WTC11 (cell line): ENCODE measurements around the gene LTBP3. TPM values are rescaled to one million over a fixed set of nuclear protein-coding genes. Genes with fewer than 3 reads are reported as not detected.

ENCODE experiments used
- ATAC-seq: fragments of 200-7000 bp; cut with Tn5 transposase; 2 replicates; pipeline ENCODE4 v1.10.0; 2021; ENCODE audit warnings: mild to moderate bottlenecking, moderate library complexity
- CTCF ChIA-PET: fragments of 300-600 bp; sonication (Branson Sonifier 250); formaldehyde crosslinking; loops from one replicate; lab custom pipeline; 2021; ENCODE audit warnings: antibody characterized with exemption; lab: Charles Lee
- POLR2A ChIA-PET: fragments of 350-600 bp; sonication (Branson Sonifier 250); formaldehyde crosslinking; loops from one replicate; lab custom pipeline; 2021; ENCODE audit warnings: antibody characterized with exemption; lab: Charles Lee
- DNase-seq: peaks from one replicate; pipeline ENCODE4 v3.0.0; 2021; ENCODE audit warnings: low spot score
- H3K27ac Mint-ChIP-seq: 2 replicates; pipeline ENCODE4 v1.8.0; 2021; ENCODE audit warnings: mixed read lengths
- H3K27me3 Mint-ChIP-seq: 2 replicates; pipeline ENCODE4 v1.8.0; 2021; ENCODE audit warnings: low read depth, mild to moderate bottlenecking, moderate library complexity, mixed read lengths
- H3K36me3 Mint-ChIP-seq: 2 replicates; pipeline ENCODE4 v1.8.0; 2021; ENCODE audit warnings: mixed read lengths
- H3K4me1 Mint-ChIP-seq: 2 replicates; pipeline ENCODE4 v1.8.0; 2022; ENCODE audit warnings: mixed read lengths
- H3K4me3 Mint-ChIP-seq: 2 replicates; pipeline ENCODE4 v1.8.0; 2021; ENCODE audit warnings: mild to moderate bottlenecking, moderate library complexity, mixed read lengths
- H3K9me3 Mint-ChIP-seq: 2 replicates; pipeline ENCODE4 v1.8.0; 2021; ENCODE audit warnings: mixed read lengths
- CBFB ChIP-seq: sonication (generic); formaldehyde crosslinking; IDR thresholded peaks from 2 replicates; pipeline ENCODE4 v1.8.1; 2022; ENCODE audit warnings: mild to moderate bottlenecking, low read depth, missing genetic modification reagents
- EMX1 ChIP-seq: fragments of 250-450 bp; sonication (Bioruptor Pico); IDR thresholded peaks from 2 replicates; pipeline ENCODE4 v1.8.0; 2021; ENCODE audit warnings: mild to moderate bottlenecking
- ETV6 ChIP-seq: sonication (generic); formaldehyde crosslinking; IDR thresholded peaks from 2 replicates; pipeline ENCODE4 v1.8.1; 2022; ENCODE audit warnings: mild to moderate bottlenecking, missing genetic modification reagents
- JAZF1 ChIP-seq: fragments of 250-450 bp; sonication (Bioruptor Pico); IDR thresholded peaks from 2 replicates; pipeline ENCODE4 v1.9.0; 2021; ENCODE audit warnings: moderate library complexity, mild to moderate bottlenecking, inconsistent platforms
- KAT7 ChIP-seq: sonication (generic); formaldehyde crosslinking; IDR thresholded peaks from 2 replicates; pipeline ENCODE4 v1.8.1; 2023; ENCODE audit warnings: missing genetic modification reagents, mild to moderate bottlenecking, borderline replicate concordance
- NFYB ChIP-seq: sonication (generic); formaldehyde crosslinking; conservative IDR thresholded peaks from 2 replicates; pipeline ENCODE4 v1.8.0; 2022; ENCODE audit warnings: low read depth, missing genetic modification reagents
- NR3C1 ChIP-seq: sonication (generic); formaldehyde crosslinking; conservative IDR thresholded peaks from 2 replicates; pipeline ENCODE4 v1.8.1; 2023; ENCODE audit warnings: low read depth, mild to moderate bottlenecking, missing genetic modification reagents
- OVOL2 ChIP-seq: fragments of 250-450 bp; sonication (Bioruptor Pico); IDR thresholded peaks from 2 replicates; pipeline ENCODE4 v1.9.0; 2021; ENCODE audit warnings: mild to moderate bottlenecking, borderline replicate concordance
- ZBTB21 ChIP-seq: sonication (generic); formaldehyde crosslinking; IDR thresholded peaks from 2 replicates; pipeline ENCODE4 v1.8.1; 2023; ENCODE audit warnings: mild to moderate bottlenecking, missing genetic modification reagents, borderline replicate concordance
- ZNF396 ChIP-seq: fragments of 250-450 bp; sonication (Bioruptor Pico); IDR thresholded peaks from 2 replicates; pipeline ENCODE4 v1.8.0; 2021; ENCODE audit warnings: mild to moderate bottlenecking, moderate library complexity, borderline replicate concordance
- total RNA-seq: library from RNA; stranded (reverse); gene quantifications from 3 replicates; pipeline ENCODE4 v1.2.3, GENCODE V29; 2021
- TF ChIP-seq, protein P1 (sequence below): sonication (generic); formaldehyde crosslinking; IDR thresholded peaks from 2 replicates; pipeline ENCODE4 v1.8.1; 2022; ENCODE audit warnings: low read depth, mild to moderate bottlenecking, moderate library complexity, missing genetic modification reagents, borderline replicate concordance
- TF ChIP-seq, protein P2 (sequence below): fragments of 250-450 bp; sonication (Bioruptor Pico); IDR thresholded peaks from 2 replicates; pipeline ENCODE4 v1.8.0; 2021; ENCODE audit warnings: mild to moderate bottlenecking
- TF ChIP-seq, protein P3 (sequence below): sonication (generic); formaldehyde crosslinking; IDR thresholded peaks from 2 replicates; pipeline ENCODE4 v1.8.1; 2022; ENCODE audit warnings: missing genetic modification reagents, borderline replicate concordance
- TF ChIP-seq, protein P4 (sequence below): sonication (generic); formaldehyde crosslinking; IDR thresholded peaks from 2 replicates; pipeline ENCODE4 v1.8.0; 2022; ENCODE audit warnings: mild to moderate bottlenecking, missing genetic modification reagents
- TF ChIP-seq, protein P5 (sequence below): sonication (generic); formaldehyde crosslinking; conservative IDR thresholded peaks from 2 replicates; pipeline ENCODE4 v1.8.1; 2022; ENCODE audit warnings: mild to moderate bottlenecking, missing genetic modification reagents
- TF ChIP-seq, protein P6 (sequence below): sonication (generic); formaldehyde crosslinking; IDR thresholded peaks from 2 replicates; pipeline ENCODE4 v1.8.1; 2023; ENCODE audit warnings: mild to moderate bottlenecking, missing genetic modification reagents
- TF ChIP-seq, protein P7 (sequence below): sonication (generic); formaldehyde crosslinking; IDR thresholded peaks from 2 replicates; pipeline ENCODE4 v1.8.1; 2022; ENCODE audit warnings: mild to moderate bottlenecking, missing genetic modification reagents, moderate library complexity, borderline replicate concordance
- TF ChIP-seq, protein P8 (sequence below): sonication (generic); formaldehyde crosslinking; IDR thresholded peaks from 2 replicates; pipeline ENCODE4 v1.8.1; 2023; ENCODE audit warnings: mild to moderate bottlenecking, missing genetic modification reagents

LTBP3 gene
- total RNA-seq, 1 experiment from 2014 or later, result 20.7 TPM

DNA sequence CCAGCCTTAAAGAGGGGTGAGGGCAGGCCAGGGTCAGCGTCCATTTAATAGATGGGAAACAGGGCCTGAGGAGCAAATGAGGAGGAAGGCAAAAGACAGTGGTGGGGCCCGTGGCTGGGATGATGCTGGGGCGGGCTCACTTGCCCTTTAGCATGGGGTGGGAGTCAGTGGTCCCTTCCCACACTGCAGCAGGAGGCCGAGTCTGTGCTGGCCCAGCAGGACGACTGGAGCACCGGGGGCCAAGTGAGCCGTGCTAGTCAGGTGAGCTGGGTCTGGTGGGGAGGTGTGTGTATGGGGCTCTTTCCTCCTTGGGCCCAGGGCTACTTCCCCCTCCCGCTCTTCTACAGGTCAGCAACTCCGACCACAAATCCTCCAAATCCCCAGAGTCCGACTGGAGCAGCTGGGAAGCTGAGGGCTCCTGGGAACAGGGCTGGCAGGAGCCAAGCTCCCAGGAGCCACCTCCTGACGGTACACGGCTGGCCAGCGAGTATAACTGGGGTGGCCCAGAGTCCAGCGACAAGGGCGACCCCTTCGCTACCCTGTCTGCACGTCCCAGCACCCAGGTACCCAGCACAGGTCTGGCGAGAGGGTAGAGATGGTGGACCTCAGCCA is 20.4 kb downstream of the LTBP3 start:
- DNase-seq (no peak), ATAC-seq (no peak)
- H3K4me1 Mint-ChIP-seq, result peaks cover 2% of the 10 kb centered on the region
- H3K9me3 Mint-ChIP-seq, result no peaks in the 10 kb centered on the region
- CTCF ChIA-PET, result interaction anchor here (0.9 to 10.3 kb wide), 8 partner anchors 8 to 52 kb away, joined by 3 to 271 read pairs (median 7); partner anchors contain the start of genes FAM89B, KCNK7, SCYL1 and ZNRD2
- H3K4me3 Mint-ChIP-seq, result no peak overlapping the region
- TF ChIP-seq, protein P1, sequence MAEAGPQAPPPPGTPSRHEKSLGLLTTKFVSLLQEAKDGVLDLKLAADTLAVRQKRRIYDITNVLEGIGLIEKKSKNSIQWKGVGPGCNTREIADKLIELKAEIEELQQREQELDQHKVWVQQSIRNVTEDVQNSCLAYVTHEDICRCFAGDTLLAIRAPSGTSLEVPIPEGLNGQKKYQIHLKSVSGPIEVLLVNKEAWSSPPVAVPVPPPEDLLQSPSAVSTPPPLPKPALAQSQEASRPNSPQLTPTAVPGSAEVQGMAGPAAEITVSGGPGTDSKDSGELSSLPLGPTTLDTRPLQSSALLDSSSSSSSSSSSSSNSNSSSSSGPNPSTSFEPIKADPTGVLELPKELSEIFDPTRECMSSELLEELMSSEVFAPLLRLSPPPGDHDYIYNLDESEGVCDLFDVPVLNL (CRISPR knock-in tag), result no peak
- TF ChIP-seq KAT7 (CRISPR knock-in tag) (no peak), ZNF396 (CRISPR knock-in tag) (no peak), NR3C1 (no peak), OVOL2 (CRISPR knock-in tag) (no peak), CBFB (CRISPR knock-in tag) (no peak), NFYB (CRISPR knock-in tag) (no peak)
- TF ChIP-seq, protein P2, sequence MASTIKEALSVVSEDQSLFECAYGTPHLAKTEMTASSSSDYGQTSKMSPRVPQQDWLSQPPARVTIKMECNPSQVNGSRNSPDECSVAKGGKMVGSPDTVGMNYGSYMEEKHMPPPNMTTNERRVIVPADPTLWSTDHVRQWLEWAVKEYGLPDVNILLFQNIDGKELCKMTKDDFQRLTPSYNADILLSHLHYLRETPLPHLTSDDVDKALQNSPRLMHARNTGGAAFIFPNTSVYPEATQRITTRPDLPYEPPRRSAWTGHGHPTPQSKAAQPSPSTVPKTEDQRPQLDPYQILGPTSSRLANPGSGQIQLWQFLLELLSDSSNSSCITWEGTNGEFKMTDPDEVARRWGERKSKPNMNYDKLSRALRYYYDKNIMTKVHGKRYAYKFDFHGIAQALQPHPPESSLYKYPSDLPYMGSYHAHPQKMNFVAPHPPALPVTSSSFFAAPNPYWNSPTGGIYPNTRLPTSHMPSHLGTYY (CRISPR knock-in tag), result no peak
- TF ChIP-seq, protein P3, sequence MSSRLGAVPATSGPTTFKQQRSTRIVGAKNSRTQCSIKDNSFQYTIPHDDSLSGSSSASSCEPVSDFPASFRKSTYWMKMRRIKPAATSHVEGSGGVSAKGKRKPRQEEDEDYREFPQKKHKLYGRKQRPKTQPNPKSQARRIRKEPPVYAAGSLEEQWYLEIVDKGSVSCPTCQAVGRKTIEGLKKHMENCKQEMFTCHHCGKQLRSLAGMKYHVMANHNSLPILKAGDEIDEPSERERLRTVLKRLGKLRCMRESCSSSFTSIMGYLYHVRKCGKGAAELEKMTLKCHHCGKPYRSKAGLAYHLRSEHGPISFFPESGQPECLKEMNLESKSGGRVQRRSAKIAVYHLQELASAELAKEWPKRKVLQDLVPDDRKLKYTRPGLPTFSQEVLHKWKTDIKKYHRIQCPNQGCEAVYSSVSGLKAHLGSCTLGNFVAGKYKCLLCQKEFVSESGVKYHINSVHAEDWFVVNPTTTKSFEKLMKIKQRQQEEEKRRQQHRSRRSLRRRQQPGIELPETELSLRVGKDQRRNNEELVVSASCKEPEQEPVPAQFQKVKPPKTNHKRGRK (CRISPR knock-in tag), result no peak
- TF ChIP-seq, protein P4, sequence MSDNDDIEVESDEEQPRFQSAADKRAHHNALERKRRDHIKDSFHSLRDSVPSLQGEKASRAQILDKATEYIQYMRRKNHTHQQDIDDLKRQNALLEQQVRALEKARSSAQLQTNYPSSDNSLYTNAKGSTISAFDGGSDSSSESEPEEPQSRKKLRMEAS (CRISPR knock-in tag), result no peak
- TF ChIP-seq, protein P5, sequence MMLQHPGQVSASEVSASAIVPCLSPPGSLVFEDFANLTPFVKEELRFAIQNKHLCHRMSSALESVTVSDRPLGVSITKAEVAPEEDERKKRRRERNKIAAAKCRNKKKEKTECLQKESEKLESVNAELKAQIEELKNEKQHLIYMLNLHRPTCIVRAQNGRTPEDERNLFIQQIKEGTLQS (CRISPR knock-in tag), result no peak
- TF ChIP-seq, all 79 proteins: peak for 0
- peaks cover 32% of the 10 kb centered on the region for H3K27me3 Mint-ChIP-seq
- POLR2A ChIA-PET, result no interaction called here
- no peak overlapping the region for H3K27ac Mint-ChIP-seq
- H3K36me3 Mint-ChIP-seq, result peaks cover 5% of the 10 kb centered on the region; the same call in 1 of the 2 replicates

DNA sequence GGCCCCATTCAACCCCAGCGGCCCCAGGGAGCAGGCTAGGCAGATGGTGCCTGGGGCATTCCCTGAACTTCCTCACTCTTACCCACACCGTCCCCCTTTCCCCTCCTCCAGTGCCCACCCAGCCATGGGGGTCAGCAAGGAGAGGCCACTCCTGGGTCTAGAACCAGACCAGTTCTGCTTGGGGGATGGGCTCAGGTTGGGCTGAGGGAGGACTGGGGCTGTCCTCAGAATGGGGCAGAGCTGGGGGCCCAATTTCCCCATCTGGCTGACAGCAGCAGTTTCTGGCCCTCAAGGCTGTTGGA is 20.9 kb downstream of the LTBP3 start:
- POLR2A ChIA-PET, result no interaction called here
- H3K4me3 Mint-ChIP-seq, result no peak overlapping the region
- no peak for ATAC-seq

More for the DNA sequence above, 20.9 kb downstream of the LTBP3 start:
- Mint-ChIP-seq H3K27ac (no peak overlapping the region), H3K9me3 (no peaks in the 10 kb centered on the region), H3K36me3 (peaks cover 5% of the 10 kb centered on the region; the same call in 1 of the 2 replicates), H3K27me3 (peaks cover 27% of the 10 kb centered on the region), H3K4me1 (peaks cover 2% of the 10 kb centered on the region)
- TF ChIP-seq, protein P6, sequence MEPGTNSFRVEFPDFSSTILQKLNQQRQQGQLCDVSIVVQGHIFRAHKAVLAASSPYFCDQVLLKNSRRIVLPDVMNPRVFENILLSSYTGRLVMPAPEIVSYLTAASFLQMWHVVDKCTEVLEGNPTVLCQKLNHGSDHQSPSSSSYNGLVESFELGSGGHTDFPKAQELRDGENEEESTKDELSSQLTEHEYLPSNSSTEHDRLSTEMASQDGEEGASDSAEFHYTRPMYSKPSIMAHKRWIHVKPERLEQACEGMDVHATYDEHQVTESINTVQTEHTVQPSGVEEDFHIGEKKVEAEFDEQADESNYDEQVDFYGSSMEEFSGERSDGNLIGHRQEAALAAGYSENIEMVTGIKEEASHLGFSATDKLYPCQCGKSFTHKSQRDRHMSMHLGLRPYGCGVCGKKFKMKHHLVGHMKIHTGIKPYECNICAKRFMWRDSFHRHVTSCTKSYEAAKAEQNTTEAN (CRISPR knock-in tag), result no peak
- TF ChIP-seq JAZF1 (CRISPR knock-in tag) (no peak), EMX1 (CRISPR knock-in tag) (no peak), ETV6 (CRISPR knock-in tag) (no peak), ZBTB21 (CRISPR knock-in tag) (no peak)
- TF ChIP-seq, protein P7, sequence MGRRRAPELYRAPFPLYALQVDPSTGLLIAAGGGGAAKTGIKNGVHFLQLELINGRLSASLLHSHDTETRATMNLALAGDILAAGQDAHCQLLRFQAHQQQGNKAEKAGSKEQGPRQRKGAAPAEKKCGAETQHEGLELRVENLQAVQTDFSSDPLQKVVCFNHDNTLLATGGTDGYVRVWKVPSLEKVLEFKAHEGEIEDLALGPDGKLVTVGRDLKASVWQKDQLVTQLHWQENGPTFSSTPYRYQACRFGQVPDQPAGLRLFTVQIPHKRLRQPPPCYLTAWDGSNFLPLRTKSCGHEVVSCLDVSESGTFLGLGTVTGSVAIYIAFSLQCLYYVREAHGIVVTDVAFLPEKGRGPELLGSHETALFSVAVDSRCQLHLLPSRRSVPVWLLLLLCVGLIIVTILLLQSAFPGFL (CRISPR knock-in tag), result no peak
- TF ChIP-seq, protein P4 (CRISPR knock-in tag), result no peak
- TF ChIP-seq, protein P8, sequence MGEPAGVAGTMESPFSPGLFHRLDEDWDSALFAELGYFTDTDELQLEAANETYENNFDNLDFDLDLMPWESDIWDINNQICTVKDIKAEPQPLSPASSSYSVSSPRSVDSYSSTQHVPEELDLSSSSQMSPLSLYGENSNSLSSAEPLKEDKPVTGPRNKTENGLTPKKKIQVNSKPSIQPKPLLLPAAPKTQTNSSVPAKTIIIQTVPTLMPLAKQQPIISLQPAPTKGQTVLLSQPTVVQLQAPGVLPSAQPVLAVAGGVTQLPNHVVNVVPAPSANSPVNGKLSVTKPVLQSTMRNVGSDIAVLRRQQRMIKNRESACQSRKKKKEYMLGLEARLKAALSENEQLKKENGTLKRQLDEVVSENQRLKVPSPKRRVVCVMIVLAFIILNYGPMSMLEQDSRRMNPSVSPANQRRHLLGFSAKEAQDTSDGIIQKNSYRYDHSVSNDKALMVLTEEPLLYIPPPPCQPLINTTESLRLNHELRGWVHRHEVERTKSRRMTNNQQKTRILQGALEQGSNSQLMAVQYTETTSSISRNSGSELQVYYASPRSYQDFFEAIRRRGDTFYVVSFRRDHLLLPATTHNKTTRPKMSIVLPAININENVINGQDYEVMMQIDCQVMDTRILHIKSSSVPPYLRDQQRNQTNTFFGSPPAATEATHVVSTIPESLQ (CRISPR knock-in tag), result no peak
- TF ChIP-seq, protein P1 (CRISPR knock-in tag), result no peak
- CTCF ChIA-PET, result interaction anchor here (1.4 to 10.3 kb wide), 7 partner anchors 7 to 52 kb away, joined by 4 to 271 read pairs (median 7); partner anchors contain the start of genes FAM89B, KCNK7 and ZNRD2
- no peak for DNase-seq
